Kasumi-1 (cell line): ENCODE results near the gene PSMG3.
A peak's percentile ranks its signal among the peaks of the same experiment; 100 is the strongest.

Source experiments
- DNase-seq, 2 experiments: peaks; one replicate each; lab custom pipeline; 2025; lab: John Stamatoyannopoulos, UW

PSMG3 gene

DNA sequence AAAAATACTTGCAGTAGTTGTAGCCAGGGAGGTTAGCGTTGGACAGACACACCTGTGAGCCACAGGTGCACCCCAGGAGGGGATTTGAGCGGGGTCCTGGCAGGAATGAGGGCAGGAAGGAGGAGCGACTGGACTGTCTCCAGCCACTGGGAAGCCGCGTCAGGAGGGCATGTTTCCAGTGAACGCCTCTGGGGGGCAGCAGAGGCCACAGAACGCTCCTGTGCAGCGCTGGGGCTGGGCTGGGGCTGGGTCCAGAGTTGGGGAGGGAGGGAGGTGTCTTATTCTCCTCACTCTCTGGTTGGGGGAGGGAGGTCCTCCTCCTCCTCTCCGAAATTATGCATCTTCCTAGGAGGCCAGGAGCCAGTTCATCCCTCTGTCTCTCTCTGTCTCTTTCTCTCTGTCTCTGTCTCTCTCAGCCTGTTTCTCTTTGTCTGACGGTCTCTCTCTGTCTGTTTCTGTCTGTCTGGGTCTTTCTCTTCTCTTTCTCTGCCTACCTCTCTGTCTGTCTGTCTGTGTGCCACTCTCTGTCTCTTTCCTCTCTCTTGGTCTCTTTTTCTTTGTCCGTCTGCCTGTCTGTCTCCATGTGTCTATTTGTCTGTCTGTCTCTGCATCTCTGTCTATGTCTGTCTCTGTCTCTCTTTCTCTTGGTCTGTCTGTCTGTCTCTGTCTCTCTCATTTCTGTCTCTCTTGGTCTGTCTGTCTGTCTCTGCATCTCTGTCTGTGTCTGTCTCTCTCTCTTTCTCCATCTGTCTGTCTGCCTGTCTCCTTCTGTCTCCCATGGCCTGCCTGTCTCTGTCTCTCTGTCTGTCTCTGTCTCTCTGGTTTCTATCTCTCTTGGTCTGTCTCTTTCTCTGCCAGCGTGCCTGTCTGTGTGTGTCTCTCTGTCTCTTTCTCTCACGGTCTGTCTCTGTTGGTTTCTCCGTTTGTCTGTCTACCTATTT, 9.9 kb upstream of the PSMG3 start:
- peak; percentile 11 to 39 for DNase-seq

DNA sequence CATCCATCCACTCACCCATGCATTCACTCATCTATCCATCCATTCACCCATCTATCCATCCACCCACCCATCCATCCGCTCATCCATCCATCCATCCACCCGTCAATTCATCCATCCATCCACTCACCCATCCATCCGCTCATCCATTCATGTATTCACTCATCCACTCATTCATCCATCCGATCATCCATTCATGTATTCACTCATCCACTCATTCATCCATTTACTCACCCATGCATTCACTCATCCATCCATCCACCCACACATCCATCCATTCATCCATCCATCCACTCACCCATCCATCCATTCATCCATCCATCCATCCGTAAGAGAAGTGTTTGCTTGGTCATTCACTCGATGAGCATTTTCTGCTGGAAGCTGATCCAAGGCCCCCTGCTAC, 8.7 kb upstream of the PSMG3 start:
- no peak for DNase-seq

DNA sequence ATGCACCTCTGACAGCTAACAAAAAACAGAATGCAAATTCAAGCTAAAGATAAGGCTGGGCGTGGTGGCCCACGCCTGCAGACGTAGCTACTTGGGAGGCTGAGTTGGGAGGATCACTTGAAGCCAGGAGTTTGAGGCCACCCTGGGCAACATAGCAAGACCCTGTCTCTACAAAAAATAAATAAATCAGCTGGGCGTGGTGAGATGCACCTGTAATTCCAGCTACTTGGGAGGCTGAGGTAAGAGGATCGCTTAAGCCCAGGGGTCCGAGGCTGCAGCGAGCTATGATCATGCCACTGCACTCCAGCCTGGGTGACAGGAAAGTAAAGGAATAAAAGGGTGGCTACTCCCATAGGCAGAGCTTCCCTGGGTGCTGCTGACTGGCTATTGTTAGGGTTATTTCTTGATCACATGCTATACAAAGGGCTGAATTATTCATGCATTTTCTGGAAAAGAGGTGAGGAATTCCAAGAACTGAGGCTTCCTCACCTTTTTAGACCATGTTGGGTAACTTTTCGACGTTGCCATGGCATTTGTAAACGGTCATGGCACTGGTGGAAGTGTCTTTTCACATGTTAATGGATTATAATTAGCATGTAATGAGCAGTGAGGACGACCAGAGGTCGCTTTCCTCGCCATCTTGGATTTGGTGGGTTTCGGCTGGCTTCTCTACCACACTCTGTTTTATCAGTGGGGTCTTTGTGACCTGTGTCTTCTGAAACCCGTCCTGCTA, 6.9 kb upstream of the PSMG3 start:
- no peak for DNase-seq

DNA sequence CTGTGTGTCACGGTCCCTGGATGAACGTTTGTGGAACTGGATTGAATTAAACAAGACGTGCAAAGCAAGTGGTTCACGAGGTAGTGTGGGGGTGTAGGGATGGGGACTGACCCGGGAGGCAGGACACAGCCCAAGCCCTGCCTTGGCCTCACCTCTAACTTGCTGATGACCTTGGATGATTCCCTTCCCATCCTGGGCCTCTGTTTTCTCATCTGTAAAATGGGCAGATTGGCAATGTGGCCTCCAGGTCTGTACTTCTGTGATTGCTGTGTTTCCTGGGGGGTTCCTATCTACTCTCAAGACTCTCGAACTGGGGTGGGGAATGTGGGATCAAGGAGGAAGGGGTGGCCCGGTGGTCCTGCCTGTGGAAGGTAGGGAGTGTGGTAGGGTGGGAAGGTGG, 6.0 kb upstream of the PSMG3 start:
- DNase-seq, result no peak

DNA sequence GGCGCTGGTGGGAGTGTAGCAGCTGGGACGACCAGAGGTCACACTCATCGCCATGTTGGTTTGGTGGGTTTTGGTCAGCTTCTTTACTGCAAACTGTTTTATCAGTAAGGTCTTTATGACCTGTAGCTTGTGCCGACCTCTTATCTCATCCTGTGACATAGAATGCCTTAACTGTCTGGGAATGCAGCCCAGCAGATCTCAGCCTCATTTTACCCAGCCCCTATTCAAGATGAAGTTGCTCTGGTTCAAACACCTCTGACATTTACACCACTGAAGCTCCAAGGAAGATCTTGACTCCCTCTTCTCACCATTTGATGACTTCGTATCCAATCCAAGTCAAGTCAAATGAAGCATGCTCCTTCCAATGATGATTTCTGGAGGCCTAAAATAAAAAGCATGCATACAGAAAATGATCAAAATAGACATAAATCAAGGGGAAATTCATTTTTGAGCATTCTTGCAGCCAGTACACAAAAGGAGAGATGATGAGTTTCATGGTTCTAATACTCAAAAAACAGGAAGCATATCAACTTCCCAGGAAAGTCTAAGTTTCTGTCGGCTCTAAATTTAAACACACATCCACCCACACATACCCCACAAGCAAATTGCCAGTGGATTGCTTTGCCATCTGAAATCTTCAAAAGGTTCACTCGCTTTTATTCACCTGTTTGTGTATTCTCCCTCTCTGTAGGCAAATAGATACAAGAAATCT, 2.4 kb upstream of the PSMG3 start:
- no peak for DNase-seq

DNA sequence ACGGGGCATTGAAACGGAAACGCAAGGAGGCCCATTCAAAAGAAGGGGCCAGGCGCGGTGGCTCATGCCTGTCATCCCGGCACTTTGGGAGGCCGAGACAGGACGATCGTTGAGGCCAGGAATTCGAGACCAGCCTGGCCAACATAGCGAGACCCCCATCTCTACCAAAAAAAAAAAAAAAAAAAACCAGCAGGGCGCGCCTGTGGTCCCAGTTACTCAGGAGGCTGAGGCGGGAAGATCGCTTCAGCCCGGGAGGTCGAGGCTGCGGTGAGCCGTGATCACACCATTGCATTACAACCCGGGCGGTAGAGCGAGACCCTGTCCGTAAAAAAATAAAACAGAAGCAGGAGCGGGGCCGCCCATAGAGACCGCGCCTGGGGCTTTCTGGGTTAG, 396 bp downstream of the PSMG3 start:
- no peak for DNase-seq

DNA sequence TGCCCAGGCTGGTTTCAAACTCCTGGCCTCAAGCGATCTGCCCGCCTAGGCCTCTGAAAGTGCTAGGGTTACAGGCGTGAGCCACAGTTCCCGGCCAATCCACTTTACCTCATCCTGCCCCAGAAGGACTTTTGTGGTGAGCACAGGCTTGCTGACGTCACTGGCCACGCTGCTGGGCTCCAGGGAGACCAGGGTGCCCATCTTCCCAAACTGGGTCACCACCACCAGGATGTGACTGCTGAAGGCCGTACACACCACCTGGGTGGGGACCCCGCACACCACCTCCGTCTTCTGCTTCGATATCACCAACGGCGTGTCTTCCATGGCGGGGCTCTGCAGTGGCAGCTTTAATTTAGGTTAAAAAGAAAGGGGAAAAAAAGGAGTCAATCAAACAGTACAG, 816 bp downstream of the PSMG3 start:
- no peak for DNase-seq

DNA sequence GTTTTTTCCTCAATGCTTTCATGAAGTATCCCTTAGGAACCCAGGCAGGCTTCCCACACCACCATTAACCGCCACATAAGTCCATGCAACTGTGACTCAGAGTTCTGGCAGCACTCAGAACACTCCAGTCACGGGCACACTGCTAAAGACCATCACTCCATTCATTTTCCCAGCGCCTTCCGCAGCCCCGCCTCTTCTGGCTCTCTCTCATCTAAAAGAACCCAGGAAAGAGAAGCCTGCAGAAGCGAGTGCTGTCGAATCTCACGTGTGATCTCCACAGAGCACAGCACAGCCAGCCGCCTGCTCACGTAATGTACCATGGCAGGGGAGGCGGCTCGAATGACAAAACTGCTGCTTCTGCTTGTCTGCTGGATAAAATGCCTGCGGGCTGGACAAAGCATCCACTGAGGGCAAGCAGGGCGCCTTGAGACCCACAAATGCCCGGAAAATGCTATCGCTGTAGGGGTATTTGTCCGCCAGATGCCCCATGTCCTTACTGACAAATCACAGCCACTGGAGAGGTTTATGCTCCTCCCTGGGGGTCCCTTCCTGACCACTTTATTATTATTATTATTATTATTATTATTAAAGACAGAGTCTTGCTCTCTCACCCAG, 1.8 kb downstream of the PSMG3 start:
- DNase-seq, result no peak

DNA sequence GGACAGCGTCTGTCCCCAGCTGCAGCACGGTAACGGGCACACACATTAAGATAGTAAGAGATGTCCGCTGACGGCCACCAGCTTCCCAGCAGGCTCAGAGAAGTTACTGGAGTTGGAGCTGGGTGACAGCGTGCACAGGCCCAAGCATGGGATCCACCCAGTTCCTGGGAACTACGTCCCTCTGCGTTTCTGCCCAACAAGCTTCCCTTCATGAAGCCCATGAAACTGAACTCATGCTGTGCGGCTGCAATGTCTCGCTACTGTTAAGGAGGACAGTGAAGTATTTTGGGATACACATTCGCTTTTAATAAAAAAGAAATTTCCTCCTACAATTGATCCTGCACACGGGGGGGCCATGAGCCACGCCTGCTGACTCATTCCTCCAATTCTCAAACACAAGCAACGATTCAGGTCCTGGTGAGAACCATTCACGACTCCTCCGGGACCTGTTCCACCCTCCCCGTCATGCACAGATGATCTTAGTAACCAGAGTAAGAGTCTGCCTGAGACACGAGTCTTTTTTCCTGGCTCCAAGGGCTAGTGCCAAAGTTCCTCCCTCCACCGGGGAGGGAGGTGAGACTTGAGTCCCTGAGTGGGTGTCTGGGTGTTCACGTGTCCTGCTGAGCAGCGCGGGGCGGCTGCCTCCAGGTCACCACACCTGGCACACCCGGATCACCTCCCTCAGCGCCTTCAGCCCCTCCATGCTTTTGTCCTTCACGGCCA, 2.6 kb downstream of the PSMG3 start:
- DNase-seq, result no peak

DNA sequence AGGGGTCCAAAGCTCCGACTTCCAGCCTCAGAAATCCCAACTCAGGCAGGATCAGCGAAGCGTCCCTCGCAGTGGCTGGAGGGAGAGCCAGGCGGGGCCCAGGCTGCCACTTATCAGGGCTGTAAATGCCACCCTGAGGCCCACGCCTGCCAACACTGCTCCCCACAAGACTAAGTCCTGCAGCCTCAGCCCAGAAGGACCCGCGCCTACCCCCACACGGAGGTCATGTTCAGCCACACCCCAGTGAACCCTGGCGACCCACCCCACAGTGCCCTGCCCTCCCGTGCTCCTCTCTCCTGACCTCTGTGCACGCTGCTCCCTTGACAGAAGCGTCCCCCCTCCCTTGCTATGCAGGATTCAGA, 3.2 kb downstream of the PSMG3 start:
- DNase-seq, result no peak

DNA sequence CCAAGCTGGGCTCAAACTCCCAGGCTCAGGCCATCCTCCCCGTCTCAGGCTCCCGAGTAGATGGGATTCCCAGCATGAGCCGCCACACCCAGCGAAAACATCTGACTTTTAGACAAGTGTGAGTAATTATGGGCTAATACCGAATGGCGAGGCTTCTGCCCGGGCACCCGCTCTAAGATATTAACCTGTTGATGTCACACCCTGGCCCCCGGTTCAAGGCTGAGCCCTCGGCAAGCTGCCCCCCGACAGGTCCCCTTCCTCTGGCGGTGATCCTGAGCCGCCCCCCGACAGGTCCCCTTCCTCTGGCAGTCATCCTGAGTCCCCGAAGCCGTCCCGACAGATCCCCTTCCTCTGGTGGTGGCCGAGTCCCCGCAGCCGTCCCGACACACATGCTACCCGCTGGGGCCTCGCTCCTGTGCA, 5.2 kb downstream of the PSMG3 start:
- DNase-seq, result no peak

DNA sequence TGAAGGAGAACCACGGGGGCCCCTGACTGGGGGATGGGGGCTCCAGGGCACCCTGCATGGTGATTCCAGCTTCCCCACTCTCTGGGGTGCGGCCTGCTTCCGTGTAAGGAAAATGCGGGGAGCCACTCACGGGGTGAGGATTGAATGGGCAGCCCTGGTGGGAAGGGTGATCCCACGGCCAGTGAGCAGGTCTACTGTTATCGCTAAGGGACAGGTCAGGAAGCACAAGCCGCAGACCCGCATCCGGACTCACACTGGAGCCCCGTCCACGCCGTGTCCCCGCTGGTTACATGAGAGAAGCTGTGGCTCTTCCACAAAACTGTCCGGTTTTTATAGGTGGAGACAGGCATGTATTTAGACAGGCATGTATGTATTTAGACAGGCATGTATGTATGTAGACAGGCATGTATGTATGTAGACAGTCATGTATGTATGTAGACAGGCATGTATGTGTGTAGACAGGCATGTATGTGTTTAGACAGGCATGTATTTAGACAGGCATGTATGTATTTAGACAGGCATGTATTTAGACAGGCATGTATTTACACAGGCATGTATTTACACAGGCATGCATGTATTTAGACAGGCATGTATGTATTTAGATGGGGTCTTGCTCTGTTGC, 5.7 kb downstream of the PSMG3 start:
- no peak for DNase-seq

DNA sequence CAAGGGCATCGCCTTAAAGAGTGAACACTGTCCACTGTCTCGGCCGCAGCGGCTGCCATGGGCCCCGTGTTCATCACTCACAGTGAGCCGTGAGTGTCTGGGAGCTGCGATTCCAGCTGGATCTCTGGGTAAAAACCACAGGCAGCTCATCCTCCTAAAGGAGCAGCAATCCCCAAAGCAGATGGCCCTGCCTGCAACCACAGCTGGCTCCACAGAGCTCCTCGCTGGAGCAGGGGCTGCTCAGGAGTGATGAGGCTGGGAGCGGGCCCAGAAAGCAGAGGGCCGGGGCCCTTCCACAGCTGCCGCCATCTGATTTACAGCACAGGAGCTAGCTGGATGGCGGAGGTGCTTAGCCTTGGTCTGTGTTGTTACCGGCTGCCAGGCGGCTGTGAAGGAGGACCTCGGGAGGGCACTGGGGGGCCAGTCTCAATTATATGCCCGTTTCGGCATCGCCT, 7.2 kb downstream of the PSMG3 start:
- DNase-seq, result no peak

DNA sequence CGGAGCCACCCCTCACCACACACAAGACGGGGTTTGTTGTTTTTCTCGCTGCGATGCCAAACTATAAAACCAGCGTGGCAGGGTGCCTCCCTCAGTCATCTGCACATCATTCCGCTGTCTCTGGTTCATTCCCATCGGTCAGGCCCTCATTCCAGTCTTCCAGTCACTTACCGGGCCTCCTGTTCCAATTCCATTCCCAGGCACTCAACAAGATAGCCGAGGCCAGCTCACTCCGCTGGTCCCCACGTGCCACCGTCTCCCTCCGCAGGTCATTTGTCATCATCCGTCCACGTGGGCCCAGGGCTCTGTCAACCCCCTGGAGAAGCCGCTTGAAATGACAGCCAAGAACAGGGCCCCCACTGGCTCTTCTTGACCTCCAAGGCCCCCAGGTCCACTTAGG, 7.7 kb downstream of the PSMG3 start:
- no peak for DNase-seq

DNA sequence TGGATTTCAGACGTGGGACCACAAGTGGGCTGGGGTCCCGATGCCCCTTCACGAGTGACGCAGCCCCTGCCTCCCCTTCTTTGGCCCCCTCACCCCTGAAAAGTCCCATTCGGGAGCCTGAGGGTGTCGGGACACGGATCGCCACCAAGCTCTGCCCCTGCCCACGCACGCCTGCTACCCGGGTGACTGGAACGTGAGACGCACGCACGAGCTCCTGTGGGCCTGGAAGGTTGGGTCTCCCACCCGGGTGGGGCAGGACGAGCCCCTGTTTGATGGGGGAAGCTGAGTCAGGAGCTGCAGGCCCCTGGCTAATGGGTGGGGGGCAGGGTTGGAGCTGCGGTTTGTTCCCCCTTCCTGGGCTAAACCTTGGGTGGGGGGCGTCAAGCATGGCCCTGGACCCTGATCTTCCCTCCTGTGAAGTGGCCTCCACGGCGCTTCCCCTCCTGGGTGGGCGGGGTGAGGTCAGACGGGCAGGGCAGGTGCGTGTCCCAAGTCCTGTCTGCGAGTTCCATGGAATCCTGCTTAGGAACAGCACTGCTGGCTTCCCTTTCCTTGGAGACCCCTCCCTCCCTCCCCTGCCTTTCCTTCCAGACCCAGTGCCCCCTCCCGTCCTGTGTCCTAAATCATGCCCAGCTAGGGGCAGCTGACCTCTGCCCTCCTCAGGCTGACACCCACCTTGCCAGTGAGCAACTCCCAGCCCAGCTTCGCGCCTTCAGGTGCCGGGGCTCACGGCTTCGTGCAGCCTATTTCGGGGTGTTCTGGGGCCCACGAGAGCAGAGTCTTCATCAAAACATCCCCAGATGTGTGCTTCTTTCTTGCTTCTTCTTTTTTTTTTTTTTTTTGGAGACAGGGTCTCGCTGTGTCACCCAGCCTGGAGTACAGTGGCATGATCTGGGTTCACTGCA, 8.5 kb downstream of the PSMG3 start:
- no peak for DNase-seq

DNA sequence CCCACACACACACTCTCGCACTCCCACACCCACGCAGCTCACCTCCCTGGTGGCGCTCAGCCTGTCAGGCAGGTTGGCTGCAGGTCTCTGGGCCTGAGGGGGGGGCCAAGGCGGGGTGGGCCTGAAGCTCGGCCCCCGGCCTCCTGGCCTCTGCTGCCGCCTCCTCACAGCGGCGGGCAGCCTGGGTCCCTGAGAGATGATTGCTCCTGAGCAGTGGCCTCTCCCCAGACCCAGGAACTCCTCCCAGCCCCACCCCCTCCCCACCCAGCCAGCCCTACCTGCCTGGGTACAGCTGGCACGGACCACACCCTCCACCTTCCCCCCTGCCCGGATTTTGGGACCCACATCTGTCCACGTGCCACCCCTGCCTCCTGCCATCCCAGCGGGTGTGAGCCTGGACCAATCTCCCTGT, 9.2 kb downstream of the PSMG3 start:
- no peak for DNase-seq

DNA sequence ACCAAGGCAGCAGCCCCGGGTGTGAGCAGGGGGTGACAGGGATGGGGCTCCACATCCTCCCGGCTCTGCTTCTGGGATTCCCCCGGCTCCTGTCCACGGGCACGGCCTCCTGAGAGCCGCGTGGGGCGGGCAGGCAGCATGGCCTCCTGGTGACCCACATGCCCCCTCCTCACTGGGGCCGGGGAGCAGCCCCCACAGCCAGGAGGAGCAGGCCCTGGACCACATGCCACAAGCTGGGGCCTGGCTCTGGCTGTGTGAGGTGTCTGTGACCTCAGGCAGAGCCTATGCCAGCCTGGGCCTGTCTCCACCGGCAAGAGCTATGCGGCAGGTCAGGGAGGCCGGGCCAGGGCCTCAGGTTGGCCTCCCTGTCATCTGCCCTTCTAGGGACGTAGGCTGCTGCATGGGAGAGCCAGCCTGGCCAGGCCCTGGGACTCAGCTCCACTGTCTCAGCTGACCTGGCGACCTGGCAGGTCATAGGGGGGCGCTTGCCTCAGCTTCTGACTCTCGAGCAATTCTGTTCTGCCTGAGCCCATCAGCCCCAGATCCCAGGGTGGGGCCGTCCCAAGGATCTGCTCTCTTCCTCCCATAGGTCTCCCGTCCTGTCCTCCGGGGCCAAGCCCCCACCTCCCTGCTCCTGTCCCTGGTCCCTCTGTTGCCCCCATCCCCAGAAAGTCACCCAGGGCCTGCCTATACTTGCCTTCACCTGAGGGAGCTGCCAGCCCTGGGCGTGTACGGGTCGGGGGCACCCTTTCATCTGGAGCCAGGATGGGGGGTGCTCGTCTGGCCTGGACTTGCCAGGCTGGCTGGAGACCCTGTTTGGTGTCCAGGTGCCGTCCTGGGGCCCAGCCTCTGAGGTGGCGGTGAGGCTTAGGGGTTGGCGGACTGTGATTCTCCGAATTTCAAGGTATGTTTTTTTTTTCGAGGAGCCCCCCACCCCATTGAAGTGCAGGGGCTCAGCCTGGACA, 9.9 kb downstream of the PSMG3 start:
- DNase-seq, result no peak

DNA sequence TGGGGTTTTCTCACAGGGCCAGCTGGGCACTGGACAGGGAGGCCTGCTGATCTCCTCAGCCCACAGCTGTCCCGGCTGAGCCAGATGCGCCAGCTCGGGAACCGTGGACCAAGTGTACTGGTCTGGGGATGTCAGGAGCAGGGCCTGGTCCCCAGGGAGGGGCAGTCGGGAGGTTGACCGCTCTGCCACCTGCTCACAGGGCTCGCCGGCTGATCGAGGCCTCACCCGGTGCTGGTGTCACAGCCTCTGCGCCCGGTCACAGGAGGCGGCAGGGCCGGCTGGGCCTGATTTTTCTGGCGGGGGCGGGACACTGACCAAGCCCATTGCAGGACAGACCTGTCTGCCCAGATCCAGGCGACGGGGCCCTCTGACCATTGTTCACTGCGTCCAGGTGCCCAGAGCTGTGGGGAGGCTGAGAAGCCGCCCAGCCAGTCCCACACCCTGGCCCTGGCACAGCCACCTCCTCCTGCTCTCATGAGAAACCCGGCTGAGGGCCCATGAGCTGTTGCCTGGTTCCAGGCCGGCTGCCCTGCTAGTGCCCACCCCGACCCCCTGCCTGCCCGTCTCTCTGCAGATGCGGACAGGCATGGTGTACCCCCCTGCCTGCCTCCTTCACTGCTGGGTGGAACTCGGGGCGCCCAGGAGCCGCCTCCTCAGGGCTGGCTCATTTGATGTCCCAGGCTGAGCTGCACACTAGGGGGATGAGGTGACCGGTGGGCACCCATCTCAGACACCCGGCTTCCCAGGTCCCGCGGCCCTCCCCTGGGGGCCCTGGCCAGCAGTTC, 10.8 kb downstream of the PSMG3 start:
- DNase-seq, result no peak
